ENCODE results near the gene DBP.

- TF ChIP-seq ZNF136 (CRISPR knock-in tag; IDR thresholded peaks at IDR 0.05; ENCODE audit: low read depth) (no peak), SRF (IDR thresholded peaks at IDR 0.05; ENCODE audit: low read depth, low read length) (no peak), MYPOP (CRISPR knock-in tag; IDR thresholded peaks at IDR 0.05) (no peak), EP300 (IDR thresholded peaks at IDR 0.05; ENCODE audit: low read depth in 2 of 2, low read length in 2 of 2) (no peak), EP300 (CRISPR knock-in tag; IDR thresholded peaks at IDR 0.05; ENCODE audit: borderline replicate concordance) (no peak), ZNF879 (CRISPR knock-in tag; IDR thresholded peaks at IDR 0.05) (no peak)
Observed at GRCh38 chr19:48613024-48613851, 23.9 kb downstream of the DBP start.

All from HepG2 (cell line).